Choroid plexus epithelial cell (primary cell): ENCODE measurements around the gene NRROS.
A peak's percentile ranks its signal among the peaks of the same experiment; 100 is the strongest.
"Not testable (repeated sequence)": the region's sequence is repeated elsewhere in the genome, so short reads cannot be mapped to it uniquely, and the experiment has no call there.

ENCODE experiments used
- DNase-seq: peaks from one replicate; pipeline ENCODE4 v3.0.0-alpha.2; 2010; ENCODE audit warnings: low read depth
- H3K4me3 ChIP-seq: 2 replicates; pipeline ENCODE4 v1.5.1; 2011; ENCODE audit warnings: low read depth, mild to moderate bottlenecking, control low read depth, low read length, moderate library complexity
- TF ChIP-seq, protein P1 (sequence below): conservative IDR thresholded peaks from 2 replicates; pipeline ENCODE4 v1.5.1; 2011; ENCODE audit warnings: low read depth, mild to moderate bottlenecking, control low read depth, inconsistent platforms, low read length, moderate library complexity

The NRROS gene

DNA sequence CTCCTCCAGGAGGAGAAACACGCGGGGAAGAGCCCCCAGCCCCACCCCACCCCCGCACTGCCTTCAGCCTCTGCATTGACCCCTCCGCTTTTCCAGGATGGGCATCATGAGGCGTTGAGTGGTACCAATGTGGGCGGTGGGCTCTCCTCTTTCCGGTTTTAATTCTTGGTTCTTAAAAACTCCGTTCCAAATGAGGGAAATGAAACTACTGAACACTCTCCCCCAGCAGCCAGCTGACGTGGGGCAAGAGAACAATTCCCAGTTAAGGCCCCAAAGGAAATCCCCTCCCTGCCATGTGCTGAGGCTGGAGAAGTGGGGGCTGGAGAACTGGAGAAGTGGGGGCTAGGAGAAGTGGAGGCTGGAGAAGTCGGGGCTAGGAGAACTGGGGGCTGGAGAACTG, 5.3 kb upstream of the NRROS start:
- TF ChIP-seq, protein P1, sequence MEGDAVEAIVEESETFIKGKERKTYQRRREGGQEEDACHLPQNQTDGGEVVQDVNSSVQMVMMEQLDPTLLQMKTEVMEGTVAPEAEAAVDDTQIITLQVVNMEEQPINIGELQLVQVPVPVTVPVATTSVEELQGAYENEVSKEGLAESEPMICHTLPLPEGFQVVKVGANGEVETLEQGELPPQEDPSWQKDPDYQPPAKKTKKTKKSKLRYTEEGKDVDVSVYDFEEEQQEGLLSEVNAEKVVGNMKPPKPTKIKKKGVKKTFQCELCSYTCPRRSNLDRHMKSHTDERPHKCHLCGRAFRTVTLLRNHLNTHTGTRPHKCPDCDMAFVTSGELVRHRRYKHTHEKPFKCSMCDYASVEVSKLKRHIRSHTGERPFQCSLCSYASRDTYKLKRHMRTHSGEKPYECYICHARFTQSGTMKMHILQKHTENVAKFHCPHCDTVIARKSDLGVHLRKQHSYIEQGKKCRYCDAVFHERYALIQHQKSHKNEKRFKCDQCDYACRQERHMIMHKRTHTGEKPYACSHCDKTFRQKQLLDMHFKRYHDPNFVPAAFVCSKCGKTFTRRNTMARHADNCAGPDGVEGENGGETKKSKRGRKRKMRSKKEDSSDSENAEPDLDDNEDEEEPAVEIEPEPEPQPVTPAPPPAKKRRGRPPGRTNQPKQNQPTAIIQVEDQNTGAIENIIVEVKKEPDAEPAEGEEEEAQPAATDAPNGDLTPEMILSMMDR: no peak
- DNase-seq: no peak
- H3K4me3 ChIP-seq: no peak overlapping the region

DNA sequence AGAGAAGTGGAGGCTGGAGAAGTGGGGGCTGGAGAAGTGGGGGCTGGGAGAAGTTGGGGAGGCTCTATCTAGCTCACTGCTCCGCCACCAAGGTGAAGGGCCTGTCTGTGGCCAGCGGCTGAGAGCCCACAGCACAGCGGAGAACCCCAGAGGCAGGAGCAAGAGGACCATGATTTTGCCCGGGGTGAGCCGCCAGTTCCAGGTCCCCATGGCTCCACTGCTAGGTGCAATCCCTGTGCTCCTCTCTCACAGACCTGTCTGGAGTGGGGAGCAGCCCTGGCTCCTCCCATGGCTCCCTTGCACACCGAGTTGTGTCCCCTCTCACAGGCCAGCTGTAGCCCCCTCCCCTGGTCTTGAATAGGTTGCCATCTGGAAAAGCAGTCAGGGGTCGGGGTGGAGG, 4.7 kb upstream of the NRROS start:
- no peak overlapping the region for H3K4me3 ChIP-seq
- TF ChIP-seq, protein P1: no peak
- DNase-seq: no peak

DNA sequence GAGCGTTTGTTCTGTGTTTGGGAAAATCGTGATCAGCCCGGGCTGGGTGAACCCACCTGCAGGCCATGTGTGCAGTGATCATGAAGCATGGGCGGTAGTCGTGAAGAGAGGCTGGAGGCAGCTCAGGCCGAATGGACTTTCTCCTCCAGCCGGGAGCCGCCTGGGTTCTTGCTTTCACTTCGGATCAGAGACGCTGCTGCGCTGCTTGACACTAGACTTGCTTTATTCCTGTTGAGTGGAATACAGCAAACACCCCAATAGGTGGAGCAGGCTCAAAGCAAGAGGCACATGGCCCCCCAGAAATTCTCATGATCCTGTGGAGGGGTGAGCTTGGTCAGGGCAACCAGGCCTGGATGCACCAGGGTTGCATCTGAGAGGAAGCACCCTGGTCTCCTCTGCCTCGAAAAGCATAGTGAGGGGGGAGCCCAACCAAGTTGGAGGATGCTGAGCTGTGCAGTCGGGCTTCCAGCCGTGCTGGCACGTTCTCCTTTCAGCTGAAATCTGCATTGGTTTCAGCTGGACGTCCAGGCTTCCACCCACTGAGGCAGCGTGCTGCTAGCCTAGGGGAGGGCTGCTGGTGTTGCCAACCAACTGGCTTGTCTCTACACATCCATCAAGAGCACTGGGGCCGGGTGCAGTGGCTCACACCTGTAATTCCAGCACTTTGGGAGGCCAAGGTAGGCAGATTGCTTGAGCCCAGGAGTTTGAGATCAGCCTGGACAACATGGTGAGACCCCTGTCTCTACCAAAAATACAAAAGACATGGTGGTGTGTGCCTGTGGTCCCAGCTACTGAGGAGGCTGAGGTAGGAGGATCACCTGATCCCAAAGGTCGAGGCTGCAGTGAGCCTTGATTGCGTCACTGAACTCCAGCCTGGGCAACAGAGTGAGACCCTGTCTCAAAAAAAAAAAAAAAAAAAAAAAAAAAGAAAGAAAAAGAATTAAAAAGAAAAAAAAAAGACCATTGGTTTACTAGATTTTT, 2.8 kb upstream of the NRROS start:
- no peak for DNase-seq
- TF ChIP-seq, protein P1: peak; percentile 8
- H3K4me3 ChIP-seq: no peak overlapping the region

DNA sequence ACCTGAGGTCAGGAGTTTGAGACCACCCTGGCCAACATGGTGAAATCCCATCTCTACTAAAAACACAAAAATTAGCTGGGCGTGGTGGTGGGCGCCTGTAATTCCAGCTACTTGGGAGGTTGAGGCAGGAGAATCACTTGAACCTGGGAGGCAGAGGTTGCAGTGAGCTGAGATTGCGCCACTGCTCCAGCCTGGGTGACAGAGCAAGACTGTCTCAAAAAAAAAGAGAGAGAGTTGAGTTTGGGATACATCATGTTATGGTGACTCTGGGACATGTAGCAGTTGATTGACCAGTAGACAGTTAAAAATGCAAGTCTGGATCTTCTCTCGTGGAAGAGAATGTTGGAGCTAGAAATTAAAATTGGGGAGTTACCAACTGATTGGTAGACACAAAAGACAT, 1.6 kb upstream of the NRROS start:
- not testable (repeated sequence) for DNase-seq, H3K4me3 ChIP-seq

DNA sequence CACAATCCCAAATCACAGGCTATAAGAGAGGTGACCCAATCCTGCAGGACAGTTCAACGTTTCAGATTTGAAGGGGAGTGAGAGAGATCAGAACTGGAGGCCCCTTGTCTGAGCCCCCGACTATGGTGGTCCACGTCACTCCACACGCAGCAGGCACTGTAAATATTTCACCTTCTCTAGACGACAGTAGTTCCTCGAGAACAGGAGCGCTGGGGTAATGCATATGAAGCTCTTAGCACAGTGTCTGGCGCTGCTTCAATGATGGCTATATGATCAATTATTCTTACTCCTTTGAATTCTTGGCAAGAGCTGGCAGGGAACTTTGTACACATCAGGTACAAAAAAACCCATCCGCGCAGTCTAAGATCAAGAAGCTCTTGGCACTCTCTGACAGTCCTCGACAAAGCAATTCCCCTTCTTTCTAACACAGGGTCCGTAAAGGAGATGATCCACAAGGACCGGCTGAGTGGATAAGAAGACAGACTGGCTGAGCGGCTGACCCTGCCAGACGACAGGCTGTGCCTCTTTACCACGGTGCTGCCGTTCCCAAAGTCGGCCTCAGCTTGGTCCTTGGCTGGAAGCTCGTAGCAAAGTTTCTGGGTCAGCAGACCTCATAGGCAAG, 522 bp upstream of the NRROS start:
- DNase-seq: no peak
- TF ChIP-seq, protein P1: no peak
- peak overlapping the region; percentile 57 for H3K4me3 ChIP-seq

DNA sequence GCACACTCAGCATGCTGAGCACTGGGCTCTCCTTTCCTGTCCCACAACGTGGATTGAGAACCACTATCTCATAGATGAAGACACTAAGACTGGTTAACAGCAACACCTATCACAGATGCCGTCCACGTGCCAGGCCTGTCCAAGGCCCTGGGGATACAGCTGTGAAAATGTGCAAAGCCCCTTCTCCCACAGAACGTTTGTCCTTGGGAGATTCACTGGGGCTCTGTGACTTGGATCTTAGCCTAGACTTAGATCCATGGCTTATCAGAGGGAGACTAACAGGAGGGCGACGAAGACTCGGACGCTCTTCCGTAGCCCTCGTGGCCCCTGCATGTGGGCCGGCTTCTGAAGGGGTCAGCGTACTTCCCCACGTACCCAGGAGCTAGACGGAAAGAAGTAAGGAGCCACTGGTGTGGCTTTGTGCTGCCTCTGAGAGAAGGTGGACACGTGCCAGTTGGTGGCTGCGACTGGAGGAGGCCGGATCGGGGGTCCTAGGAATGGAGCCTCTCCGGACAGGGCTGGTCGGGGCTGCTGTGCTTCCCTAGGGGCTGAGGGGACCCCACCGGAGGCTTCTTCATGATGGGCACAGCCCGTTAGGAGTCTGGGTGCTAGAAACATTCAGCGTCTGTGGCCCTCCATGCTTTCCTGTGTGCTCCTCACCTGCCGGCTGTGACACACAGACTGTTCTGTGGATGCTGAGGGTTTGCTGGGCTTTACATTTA, 964 bp downstream of the NRROS start:
- DNase-seq: no peak
- H3K4me3 ChIP-seq: peak overlapping the region; percentile 57
- TF ChIP-seq, protein P1: no peak
